OCI-M2 (cell line): ENCODE data around the gene PPM1K.

Experiments used
- DNase-seq: peaks from one replicate; lab custom pipeline; 2025; ENCODE audit not compliant: unreplicated experiment; lab: John Stamatoyannopoulos, UW

PPM1K gene

GRCh38 chr4:88277711-88278225 is 6.6 kb downstream of the PPM1K start:
- DNase-seq: no peak

GRCh38 chr4:88276952-88277710 is 7.2 kb downstream of the PPM1K start:
- DNase-seq: no peak

DNA sequence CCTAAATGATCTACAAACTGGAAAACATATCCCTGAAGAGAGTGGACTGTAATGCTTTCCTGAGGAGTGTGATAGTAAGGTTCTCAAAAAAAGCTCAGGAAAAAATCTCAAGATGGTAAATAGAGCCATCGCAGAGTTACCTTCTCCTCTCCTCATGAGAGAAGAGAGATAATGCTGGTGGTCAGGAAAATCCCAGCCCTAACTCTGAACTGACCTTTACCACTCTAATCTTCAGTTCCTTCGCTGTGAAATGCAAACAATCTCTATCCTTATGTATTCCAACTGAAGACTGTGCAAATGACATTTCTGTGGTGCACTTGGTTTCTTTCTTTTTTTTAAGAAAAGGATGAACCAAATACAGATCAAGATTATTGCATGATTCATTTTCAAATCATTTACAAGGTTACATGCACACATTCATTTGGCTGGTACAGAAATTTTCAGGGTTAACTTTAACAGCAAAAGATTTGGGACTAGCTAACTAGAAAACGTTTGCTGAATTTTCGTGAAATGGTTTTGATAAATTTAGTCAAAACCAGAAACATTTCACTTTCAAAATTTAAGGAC is 8.3 kb downstream of the PPM1K start:
- no peak for DNase-seq

GRCh38 chr4:88275516-88275915 is 8.8 kb downstream of the PPM1K start:
- DNase-seq: no peak

GRCh38 chr4:88268913-88269312 is 15.4 kb downstream of the PPM1K start:
- DNase-seq: no peak

GRCh38 chr4:88264336-88264735 is 20.0 kb downstream of the PPM1K start:
- no peak for DNase-seq

DNA sequence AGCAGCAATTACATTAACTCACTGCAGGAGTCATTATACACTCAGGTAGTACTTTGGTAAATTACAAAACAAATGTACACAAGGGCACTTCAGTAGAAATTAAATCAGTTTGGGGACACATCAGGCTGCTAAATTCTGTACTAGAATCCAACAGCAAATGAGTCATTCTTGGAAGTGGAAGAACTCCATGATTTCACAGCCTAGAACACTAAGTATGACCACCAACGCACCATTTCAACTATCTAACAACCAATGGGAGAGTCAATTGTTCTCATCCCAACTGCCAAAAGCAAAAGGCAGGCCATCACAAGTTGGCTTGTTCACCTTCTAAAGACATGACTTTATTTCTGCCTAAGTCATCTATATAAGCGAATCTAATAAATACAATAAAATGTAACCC is 26.6 kb downstream of the PPM1K start:
- no peak for DNase-seq

DNA sequence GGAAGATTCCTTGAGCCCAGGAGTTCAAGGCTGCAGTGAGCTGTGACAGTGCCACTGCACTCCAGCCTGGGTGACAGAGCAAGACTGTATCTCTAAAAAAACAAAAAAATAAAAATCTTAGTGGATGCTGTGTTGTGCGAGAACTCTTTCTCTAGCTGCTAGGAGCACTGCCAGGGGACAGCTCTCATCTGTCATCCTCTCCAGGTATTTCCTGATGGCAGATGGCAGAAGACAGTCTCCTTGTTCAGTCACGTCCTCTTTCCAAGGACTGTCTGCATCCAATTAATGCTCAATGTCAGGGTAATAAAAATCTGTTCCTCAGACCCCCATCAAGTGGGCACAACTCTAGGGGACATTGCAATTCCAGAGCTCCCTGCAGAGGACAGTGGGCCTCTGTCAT is 29.2 kb downstream of the PPM1K start:
- no peak for DNase-seq

- DNase-seq: no peak
These were observed 32.4 kb downstream of the PPM1K start for GRCh38 chr4:88251924-88252323.

DNA sequence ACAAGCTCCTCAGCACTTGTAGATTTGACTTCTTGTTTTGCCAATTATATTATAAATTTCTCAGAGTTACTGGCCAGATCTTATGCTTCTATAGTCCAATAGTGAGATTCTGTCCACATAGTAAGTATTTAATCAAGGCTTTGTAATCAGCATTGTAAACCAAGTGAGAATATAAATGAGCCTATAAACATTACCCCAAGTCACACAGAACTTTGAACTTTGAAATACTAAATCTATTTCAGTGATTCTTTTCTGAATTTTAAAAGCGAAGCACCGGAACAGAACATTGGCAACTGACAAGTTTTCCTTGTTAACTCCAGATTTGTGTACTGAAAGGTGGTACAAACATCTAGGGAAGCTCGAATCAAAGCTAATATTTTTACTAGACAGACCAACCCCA is 37.2 kb downstream of the PPM1K start:
- DNase-seq: no peak

DNA sequence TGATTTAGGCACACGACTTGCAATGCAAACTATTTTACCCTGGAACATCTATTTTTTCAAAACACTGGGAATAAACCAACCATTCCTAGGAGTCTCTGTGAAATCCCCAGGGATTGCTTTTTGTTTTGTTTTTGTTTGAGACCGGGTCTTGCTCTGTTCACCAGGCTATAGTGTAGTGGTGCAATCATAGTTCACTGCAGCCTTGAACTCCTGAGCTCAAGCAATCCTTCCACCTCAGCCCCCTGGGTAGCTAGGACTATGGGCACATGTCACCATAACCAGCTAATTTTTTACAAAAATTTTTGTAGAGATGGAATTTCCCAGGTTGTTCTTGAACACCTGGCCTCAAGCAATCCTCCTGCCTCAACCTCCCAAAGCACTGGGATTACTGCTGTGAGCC is 37.8 kb downstream of the PPM1K start:
- no peak for DNase-seq

- DNase-seq: no peak
These were observed 39.4 kb downstream of the PPM1K start for GRCh38 chr4:88244816-88245579.

DNA sequence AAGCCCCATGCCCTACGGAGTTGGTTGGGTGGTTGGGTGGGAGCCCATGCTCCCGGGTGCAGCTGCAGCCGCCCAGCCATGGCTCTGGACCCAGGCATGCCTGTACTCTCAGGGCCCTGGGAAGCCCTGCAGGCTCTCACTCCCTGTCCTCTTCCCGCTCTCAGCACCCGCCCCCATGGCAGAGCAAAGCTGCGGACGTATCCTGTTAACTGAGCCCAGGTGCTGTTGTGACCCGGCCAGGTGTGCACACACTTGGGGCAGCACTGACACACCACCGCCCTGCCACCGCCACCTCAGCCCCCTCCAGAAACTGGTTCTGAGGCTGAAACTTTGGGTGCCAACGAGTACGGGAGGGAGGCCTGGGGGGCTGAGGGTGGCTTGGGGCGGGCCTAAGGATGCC is 40.3 kb downstream of the PPM1K start:
- DNase-seq: no peak

GRCh38 chr4:88242144-88242543 is 42.2 kb downstream of the PPM1K start:
- no peak for DNase-seq

DNA sequence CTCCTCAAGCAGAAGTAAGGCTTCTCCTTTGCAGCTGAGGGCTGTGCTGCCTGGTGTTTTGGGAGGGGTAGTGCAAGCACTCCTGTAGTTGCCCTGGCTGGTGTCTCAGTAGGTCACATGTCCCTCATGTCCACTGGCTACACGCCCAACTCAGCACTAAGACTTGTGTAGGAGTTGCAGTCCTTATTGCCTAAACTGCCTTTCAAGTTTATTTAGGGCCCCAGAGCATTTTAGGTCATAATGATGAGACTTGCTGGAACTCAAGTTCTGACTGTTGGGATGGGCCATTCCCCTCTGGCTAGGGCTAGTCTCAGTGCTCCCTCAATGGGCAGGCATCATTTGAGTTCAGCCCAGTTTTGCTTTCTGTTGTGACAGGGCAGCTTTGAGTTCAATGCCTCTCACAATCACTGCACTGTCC is 44.1 kb downstream of the PPM1K start:
- no peak for DNase-seq

GRCh38 chr4:88230969-88231771 is 53.2 kb downstream of the PPM1K start:
- DNase-seq: no peak

- no peak for DNase-seq
These were observed 53.9 kb downstream of the PPM1K start for GRCh38 chr4:88230461-88230891.

GRCh38 chr4:88227734-88228133 is 56.6 kb downstream of the PPM1K start:
- DNase-seq: no peak

DNA sequence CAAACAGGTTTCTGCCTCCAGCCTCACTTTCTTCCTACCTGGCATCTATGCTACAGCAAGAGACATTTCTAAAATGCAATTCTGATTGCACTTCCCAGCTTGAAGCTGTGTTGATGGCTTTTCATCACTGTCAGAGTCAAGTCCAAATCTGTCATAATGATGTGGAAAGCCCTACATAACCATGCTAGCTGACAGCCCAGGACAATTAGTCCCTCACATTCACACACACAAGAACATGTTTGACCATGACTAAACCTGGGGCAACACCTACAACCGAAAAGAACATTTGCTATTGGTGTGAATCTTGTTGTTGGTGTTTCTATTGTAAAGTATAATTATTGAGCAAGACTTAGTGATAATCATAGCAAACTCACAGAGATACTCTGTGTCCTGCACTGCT is 58.2 kb downstream of the PPM1K start:
- DNase-seq: no peak

DNA sequence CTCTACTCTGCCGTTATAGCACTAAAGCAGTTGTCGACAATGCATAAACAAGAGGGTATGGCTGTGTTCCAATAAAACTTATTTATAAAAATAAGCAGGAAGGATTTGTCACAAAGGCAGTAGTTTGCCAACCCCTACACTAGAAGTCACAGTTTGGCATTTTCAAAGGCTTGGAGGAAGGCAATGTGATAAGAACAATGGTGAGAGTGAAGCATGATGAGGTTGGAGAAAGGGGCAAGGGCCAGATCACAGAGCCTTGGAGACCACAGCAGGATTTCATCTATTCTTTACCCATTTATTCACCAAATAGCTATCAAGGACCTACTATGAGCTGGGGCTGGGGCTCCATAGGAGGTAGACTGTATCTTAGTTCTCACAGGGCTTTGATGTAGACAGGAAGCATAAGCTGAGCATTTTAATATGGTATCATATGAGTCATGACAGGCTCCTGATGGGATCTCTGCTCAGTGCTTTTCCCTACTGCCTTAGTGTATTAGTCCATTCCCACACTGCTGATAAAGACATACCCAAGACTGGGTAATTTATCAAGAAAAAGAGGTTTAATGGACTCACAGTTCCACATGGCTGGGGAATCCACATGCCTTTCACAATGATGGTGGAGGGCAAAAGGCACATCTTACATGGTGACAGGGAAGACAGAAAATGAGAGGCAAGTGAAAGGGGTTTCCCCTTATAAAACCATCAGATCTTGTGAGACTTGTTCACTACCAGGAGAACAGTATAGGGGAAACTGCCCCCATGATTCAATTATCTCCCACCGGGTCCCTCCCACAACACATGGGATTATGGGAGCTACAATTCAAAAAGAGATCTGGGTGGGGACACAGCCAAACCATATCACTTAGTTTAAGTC is 58.9 kb downstream of the PPM1K start:
- DNase-seq: no peak
